ENCODE results near the gene SPRR2G.
"Not testable (repeated sequence)": the region's sequence is repeated elsewhere in the genome, so short reads cannot be mapped to it uniquely, and the experiment has no call there.

The SPRR2G gene

GRCh38 chr1:153119491-153119971 lies 31.2 kb downstream of the SPRR2G start:
- H3K4me3 ChIP-seq (replicated peaks; ENCODE audit: low read depth, low read length) = no peak overlapping the region
- TF ChIP-seq CTCF (IDR thresholded peaks at IDR 0.05; ENCODE audit: low read depth, low read length, missing control alignments) = no peak
- no peak for DNase-seq (ENCODE audit: extremely low read depth, low read depth)

- H3K4me3 ChIP-seq (replicated peaks; ENCODE audit: low read depth, low read length); DNase-seq (ENCODE audit: extremely low read depth, low read depth): not testable (repeated sequence)
These were observed 35.4 kb downstream of the SPRR2G start for GRCh38 chr1:153115264-153115663.

- no peak for DNase-seq (ENCODE audit: extremely low read depth, low read depth)
- no peak for TF ChIP-seq CTCF (IDR thresholded peaks at IDR 0.05; ENCODE audit: low read depth, low read length, missing control alignments)
- H3K4me3 ChIP-seq (replicated peaks; ENCODE audit: low read depth, low read length) = no peak within 1 kb of the TSS
These were observed 37.3 kb downstream of the SPRR2G start, which contains the start of gene SPRR2F for GRCh38 chr1:153113416-153113815. SPRR2F (minus strand) TSS chr1:153113516; CDS start chr1:153112733, 783 bp downstream.

GRCh38 chr1:153112454-153112853 lies 38.2 kb downstream of the SPRR2G start:
- DNase-seq (ENCODE audit: extremely low read depth, low read depth) = not testable (repeated sequence)

GRCh38 chr1:153100245-153100644 lies 50.4 kb downstream of the SPRR2G start:
- no peak for DNase-seq (ENCODE audit: extremely low read depth, low read depth)
- no peak overlapping the region for H3K4me3 ChIP-seq (replicated peaks; ENCODE audit: low read depth, low read length)
- no peak for TF ChIP-seq CTCF (IDR thresholded peaks at IDR 0.05; ENCODE audit: low read depth, low read length, missing control alignments)

More at GRCh38 chr1:153112454-153112853, 38.2 kb downstream of the SPRR2G start:
- not testable (repeated sequence) for H3K4me3 ChIP-seq (replicated peaks; ENCODE audit: low read depth, low read length)

Data from HFF-Myc (cell line).